PFSK-1 (cell line): ENCODE results near the gene NRXN3.

ENCODE experiments used
- FOXP2 ChIP-seq: optimal IDR thresholded peaks from 2 replicates; pipeline ENCODE3; 2011; ENCODE audit warnings: borderline replicate concordance, control low read depth, inconsistent platforms; ENCODE audit not compliant: insufficient read depth; ENCODE audit errors: extremely low read length, extremely low read depth
- SIN3A ChIP-seq: IDR thresholded peaks from 2 replicates; pipeline ENCODE4 v1.6.1; 2012; ENCODE audit warnings: mild to moderate bottlenecking, low read length, moderate library complexity, borderline replicate concordance; ENCODE audit not compliant: insufficient read depth
- TAF1 ChIP-seq: IDR thresholded peaks from 2 replicates; pipeline ENCODE4 v1.6.1; 2012; ENCODE audit warnings: low read length, control low read depth, borderline replicate concordance; ENCODE audit not compliant: insufficient read depth
- TF ChIP-seq, protein P1 (sequence below), 2 experiments: IDR thresholded peaks; 2 replicates each; pipeline versions ENCODE4 v1.6.1 to v1.8.0; 2011 to 2012; ENCODE audit warnings: low read depth in 2 of 2, low read length in 2 of 2, control low read depth in 1 of 2, inconsistent platforms in 1 of 2, mild to moderate bottlenecking in 1 of 2, moderate library complexity in 1 of 2; ENCODE audit not compliant: insufficient read depth in 1 of 2

DNA sequence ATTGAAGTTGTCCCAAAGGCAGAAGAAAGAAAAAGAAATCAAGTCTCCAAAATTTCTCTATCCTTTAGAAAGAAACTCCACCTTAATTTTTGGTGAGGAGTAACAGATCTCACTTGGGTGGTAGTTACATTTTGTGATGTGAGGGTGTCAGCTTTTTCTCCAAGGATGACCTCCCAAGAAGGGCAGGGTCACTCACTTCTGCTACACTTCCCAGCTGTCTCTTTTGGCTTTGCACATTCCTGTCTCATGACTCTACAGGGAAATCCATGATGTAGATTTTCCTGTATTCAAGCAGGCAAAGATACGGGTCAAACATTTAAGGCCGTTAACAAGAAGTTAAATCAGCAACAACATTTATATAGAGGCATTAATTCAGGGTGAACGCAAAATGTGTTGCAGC lies 1016.4 kb downstream of the NRXN3 start:
- TF ChIP-seq SIN3A = no peak
- no peak for TF ChIP-seq TAF1
- no peak for TF ChIP-seq FOXP2
- TF ChIP-seq, protein P1, sequence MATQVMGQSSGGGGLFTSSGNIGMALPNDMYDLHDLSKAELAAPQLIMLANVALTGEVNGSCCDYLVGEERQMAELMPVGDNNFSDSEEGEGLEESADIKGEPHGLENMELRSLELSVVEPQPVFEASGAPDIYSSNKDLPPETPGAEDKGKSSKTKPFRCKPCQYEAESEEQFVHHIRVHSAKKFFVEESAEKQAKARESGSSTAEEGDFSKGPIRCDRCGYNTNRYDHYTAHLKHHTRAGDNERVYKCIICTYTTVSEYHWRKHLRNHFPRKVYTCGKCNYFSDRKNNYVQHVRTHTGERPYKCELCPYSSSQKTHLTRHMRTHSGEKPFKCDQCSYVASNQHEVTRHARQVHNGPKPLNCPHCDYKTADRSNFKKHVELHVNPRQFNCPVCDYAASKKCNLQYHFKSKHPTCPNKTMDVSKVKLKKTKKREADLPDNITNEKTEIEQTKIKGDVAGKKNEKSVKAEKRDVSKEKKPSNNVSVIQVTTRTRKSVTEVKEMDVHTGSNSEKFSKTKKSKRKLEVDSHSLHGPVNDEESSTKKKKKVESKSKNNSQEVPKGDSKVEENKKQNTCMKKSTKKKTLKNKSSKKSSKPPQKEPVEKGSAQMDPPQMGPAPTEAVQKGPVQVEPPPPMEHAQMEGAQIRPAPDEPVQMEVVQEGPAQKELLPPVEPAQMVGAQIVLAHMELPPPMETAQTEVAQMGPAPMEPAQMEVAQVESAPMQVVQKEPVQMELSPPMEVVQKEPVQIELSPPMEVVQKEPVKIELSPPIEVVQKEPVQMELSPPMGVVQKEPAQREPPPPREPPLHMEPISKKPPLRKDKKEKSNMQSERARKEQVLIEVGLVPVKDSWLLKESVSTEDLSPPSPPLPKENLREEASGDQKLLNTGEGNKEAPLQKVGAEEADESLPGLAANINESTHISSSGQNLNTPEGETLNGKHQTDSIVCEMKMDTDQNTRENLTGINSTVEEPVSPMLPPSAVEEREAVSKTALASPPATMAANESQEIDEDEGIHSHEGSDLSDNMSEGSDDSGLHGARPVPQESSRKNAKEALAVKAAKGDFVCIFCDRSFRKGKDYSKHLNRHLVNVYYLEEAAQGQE (IDR thresholded peaks at IDR 0.05; ENCODE audit: insufficient read depth in 1 of 2, low read depth in 2 of 2, low read length in 2 of 2) = no peak
